NCI-H1436 treated with DMSO at 0.1 percent for 48 hours (cell line): Measurements from ENCODE around the gene CNOT8.

ENCODE experiments used
- DNase-seq: peaks from one replicate; lab custom pipeline; 2025; lab: John Stamatoyannopoulos, UW

Gene CNOT8

GRCh38 chr5:154923441-154924430, 65.3 kb downstream of the CNOT8 start:
- no peak for DNase-seq
